Islet precursor cell (in vitro differentiated cells): ENCODE measurements around the gene NECTIN2.
"Not testable (repeated sequence)": the region's sequence is repeated elsewhere in the genome, so short reads cannot be mapped to it uniquely, and the experiment has no call there.

ENCODE experiments used
- DNase-seq: peaks from one replicate; pipeline ENCODE4 v3.0.0-alpha.2; 2018

Gene NECTIN2

GRCh38 chr19:44887648-44888047 is 41.6 kb downstream of the NECTIN2 start:
- no peak for DNase-seq

- DNase-seq = not testable (repeated sequence)
Measured at GRCh38 chr19:44888335-44888734, 42.2 kb downstream of the NECTIN2 start.

GRCh38 chr19:44889830-44890365 is 43.8 kb downstream of the NECTIN2 start:
- no peak for DNase-seq

DNA sequence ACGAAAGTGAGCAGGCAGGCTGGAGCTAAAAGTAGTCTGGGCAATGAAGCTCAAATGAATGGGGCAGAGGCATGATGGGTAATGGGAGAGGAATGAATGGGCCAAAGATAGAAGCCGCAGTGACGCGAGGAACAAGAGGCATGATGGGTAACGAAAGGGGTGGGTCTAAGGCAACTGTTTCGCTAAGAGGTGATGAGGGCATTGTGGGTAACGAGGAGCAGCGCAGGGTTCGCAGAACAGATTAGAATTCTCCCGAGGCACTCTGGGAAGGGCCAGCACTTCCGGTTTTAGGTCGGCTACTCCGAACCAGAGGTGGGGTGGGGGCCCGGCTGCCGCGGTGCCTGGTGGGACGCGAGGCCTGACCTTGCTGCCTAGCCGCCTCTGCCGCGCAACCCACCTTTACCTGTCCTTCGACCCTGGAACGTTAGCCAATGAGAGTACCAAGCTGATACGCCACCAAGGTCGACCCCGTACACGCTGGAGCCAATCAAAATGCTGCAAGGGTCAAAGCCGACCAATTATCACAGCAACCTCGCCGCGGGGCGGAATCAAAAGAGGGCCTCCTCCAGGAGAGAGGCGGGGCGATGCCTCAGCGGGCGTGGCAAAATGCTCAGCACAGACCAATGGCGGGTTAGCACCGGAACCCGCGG is 44.4 kb downstream of the NECTIN2 start:
- peak; percentile 100 for DNase-seq

GRCh38 chr19:44891016-44891882 is 45.2 kb downstream of the NECTIN2 start, which contains the start of gene TOMM40:
Gene TOMM40 (plus strand): TSS chr19:44891254. CDS start chr19:44891416, 162 bp downstream.
- DNase-seq = no peak

GRCh38 chr19:44892932-44893331 is 46.8 kb downstream of the NECTIN2 start:
- DNase-seq = no peak

DNA sequence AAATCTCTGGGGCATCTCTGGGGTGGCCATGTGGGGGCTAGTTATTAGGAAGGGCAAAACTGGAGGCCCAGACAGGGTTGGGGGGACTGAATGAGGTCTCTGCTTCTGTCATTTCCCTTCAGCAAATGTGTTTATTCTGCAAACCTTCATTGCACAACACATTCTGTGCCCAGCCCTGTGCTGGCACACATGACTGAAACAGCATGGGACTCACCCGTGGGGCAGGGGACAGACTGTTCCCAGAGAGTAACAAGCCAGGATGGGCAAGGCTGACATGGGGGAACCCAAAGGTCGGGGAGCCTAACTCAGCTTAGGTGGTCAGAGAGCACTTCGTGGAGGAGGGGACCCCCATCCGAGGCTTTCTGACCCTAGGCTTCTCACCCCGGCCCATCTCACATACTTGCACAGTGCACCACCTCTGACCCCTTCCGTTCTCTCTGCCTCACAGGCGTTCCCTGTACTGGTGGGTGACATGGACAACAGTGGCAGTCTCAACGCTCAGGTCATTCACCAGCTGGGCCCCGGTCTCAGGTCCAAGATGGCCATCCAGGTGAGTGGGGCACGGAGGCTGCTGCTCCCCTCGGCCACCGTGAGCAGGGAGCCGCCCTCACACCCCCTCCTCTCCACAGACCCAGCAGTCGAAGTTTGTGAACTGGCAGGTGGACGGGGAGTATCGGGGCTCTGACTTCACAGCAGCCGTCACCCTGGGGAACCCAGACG is 47.4 kb downstream of the NECTIN2 start:
- DNase-seq = no peak

DNA sequence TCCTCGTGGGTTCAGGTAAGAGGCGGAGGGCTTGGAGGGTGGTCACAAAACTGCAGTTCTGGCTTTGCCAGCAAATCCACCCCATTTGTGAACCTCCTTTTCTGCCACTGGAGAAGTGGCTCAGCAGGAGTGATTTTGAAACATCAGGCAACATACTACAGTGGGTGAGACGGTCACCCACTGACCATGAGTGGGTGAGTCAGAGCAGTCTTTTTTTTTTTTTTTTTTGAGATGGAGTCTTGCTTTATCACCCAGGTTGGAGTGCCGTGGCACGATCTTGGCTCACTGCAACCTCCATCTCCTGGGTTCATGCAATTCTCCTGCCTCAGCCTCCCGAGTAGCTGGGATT is 47.9 kb downstream of the NECTIN2 start:
- no peak for DNase-seq

DNA sequence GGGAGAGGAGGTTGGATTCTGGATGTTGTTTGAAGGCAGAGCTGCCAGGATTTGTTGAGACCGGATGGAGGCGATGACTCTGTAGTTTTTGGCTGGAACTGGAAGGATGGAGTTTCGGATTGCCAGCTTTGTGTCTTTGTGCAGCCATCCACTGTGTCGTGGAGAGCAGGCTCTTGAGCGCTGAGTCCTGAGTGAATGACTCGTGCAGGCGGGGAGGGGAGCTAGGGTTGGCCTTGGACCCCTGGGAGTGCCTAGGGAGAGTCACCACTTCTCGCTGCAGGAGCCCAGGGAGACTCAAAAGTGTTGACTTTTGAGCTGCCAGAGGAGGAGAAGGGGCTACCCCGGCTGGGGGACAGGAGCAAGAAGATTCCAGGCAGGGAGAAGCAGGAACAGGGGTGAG is 48.8 kb downstream of the NECTIN2 start:
- no peak for DNase-seq

DNA sequence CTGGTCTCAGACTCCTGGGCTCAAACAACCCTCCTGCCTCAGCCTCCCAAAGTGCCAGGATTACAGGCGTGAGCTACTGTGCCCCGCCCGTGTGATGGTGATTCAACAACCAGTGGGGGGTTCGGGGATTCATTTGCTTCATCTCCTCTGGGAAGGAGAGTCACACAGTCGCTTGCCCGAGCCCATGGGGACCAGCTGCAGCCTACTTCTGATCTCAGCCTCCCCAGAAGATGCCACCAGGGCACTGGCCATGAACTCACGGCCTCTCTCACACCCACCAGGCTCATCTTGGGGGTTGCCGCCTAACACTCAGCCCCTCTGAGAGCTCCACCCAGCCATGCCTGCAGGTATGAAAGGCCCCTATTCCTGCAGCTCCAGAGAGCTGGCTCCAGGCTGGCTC is 51.7 kb downstream of the NECTIN2 start:
- peak; percentile 44 for DNase-seq

GRCh38 chr19:44900328-44901244 is 54.5 kb downstream of the NECTIN2 start:
- peak; percentile 42 for DNase-seq

DNA sequence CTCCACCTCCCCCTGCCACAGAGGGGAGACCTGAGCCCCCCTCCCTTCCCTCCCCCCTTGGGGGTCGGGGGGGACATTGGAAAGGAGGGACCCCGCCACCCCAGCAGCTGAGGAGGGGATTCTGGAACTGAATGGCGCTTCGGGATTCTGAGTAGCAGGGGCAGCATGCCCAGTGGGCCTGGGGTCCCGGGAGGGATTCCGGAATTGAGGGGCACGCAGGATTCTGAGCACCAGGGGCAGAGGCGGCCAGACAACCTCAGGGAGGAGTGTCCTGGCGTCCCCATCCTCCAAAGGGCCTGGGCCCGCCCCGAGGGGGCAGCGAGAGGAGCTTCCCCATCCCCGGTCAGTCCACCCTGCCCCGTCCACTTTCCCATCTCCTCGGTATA is 57.1 kb downstream of the NECTIN2 start:
- DNase-seq = no peak

DNA sequence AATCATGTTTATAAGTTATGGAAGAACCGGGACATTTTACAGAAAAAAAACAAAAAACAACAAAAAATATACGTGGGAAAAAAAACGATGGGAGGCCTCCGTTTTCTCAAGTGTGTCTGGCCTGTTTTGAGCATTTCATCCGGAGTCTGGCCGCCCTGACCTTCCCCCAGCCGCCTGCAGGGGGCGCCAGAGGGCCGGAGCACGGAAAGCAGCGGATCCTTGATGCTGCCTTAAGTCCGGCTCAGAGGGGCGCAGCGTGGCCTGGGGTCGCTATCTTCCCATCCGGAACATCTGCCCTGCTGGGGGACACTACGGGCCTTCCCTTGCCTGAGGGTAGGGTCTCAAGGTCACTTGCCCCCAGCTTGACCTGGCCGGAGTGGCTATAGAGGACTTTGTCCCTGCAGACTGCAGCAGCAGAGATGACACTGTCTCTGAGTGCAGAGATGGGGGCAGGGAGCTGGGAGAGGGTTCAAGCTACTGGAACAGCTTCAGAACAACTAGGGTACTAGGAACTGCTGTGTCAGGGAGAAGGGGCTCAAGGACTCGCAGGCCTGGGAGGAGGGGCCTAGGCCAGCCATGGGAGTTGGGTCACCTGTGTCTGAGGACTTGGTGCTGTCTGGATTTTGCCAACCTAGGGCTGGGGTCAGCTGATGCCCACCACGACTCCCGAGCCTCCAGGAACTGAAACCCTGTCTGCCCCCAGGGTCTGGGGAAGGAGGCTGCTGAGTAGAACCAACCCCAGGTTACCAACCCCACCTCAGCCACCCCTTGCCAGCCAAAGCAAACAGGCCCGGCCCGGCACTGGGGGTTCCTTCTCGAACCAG is 57.7 kb downstream of the NECTIN2 start:
- DNase-seq = peak; percentile 90

GRCh38 chr19:44904426-44904994 is 58.4 kb downstream of the NECTIN2 start:
- no peak for DNase-seq

- peak; percentile 92 for DNase-seq
Measured at GRCh38 chr19:44905437-44906160, 59.5 kb downstream of the NECTIN2 start, which contains the start of gene APOE. Gene APOE (plus strand): TSS chr19:44905796. CDS start chr19:44906625, 829 bp downstream.

GRCh38 chr19:44907613-44908012 is 61.5 kb downstream of the NECTIN2 start:
- DNase-seq = no peak

GRCh38 chr19:44908074-44908835 is 62.2 kb downstream of the NECTIN2 start:
- DNase-seq = no peak

DNA sequence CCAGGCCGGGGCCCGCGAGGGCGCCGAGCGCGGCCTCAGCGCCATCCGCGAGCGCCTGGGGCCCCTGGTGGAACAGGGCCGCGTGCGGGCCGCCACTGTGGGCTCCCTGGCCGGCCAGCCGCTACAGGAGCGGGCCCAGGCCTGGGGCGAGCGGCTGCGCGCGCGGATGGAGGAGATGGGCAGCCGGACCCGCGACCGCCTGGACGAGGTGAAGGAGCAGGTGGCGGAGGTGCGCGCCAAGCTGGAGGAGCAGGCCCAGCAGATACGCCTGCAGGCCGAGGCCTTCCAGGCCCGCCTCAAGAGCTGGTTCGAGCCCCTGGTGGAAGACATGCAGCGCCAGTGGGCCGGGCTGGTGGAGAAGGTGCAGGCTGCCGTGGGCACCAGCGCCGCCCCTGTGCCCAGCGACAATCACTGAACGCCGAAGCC is 62.8 kb downstream of the NECTIN2 start:
- DNase-seq = no peak

DNA sequence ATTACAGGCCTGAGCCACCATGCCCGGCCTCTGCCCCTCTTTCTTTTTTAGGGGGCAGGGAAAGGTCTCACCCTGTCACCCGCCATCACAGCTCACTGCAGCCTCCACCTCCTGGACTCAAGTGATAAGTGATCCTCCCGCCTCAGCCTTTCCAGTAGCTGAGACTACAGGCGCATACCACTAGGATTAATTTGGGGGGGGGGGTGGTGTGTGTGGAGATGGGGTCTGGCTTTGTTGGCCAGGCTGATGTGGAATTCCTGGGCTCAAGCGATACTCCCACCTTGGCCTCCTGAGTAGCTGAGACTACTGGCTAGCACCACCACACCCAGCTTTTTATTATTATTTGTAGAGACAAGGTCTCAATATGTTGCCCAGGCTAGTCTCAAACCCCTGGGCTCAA is 63.7 kb downstream of the NECTIN2 start:
- DNase-seq = no peak
